ENCODE measurements around the gene SEC23A.

DNA sequence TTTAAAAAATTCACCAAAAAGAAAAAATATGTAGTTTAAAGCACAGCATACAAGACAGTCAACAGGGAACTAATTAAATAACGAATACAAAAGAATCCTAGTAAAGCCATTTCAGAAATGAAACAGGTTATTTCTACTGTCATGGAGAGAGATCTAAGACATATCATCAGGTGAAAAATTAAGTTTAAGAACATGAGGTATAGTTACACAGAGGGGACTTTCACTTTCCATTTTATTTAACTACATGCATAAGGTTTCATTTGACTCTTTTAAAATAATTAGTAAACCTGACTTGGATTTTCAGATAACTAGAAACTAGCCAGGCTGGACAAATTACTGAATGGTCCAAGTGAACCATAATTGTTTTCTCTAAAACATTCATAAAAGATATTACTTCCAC, 11.3 kb downstream of the SEC23A start:
- TF ChIP-seq REST (tag by site-specific recombination; IDR thresholded peaks at IDR 0.05) (no peak), CTCF (tag by site-specific recombination; IDR thresholded peaks at IDR 0.05) (no peak), ZNF311 (tag by site-specific recombination; IDR thresholded peaks at IDR 0.05; ENCODE audit: borderline replicate concordance) (no peak)

All from HEK293 (cell line).